HepG2 (cell line): Measurements from ENCODE around the gene DQX1. TPM values are rescaled to one million over a fixed set of nuclear protein-coding genes. Genes with fewer than 3 reads are reported as not detected.
A peak's percentile ranks its signal among the peaks of the same experiment; 100 is the strongest.

Experiments used
- CERS6 ChIP-seq: sonication (generic); formaldehyde crosslinking; IDR thresholded peaks from 2 replicates; pipeline ENCODE4 v1.5.0; 2020; ENCODE audit warnings: missing genetic modification reagents
- CSRNP1 ChIP-seq: sonication (generic); formaldehyde crosslinking; IDR thresholded peaks from 2 replicates; pipeline ENCODE4 v1.8.1; 2023; ENCODE audit warnings: mild to moderate bottlenecking, missing genetic modification reagents
- GFI1 ChIP-seq: sonication (generic); formaldehyde crosslinking; IDR thresholded peaks from 2 replicates; pipeline ENCODE4 v1.5.0; 2020; ENCODE audit warnings: missing genetic modification reagents, mild to moderate bottlenecking, borderline replicate concordance
- IKZF1 ChIP-seq: fragments of 450-650 bp; IDR thresholded peaks from 2 replicates; pipeline ENCODE4 v1.7.1; 2016
- KDM5B ChIP-seq: sonication (generic); formaldehyde crosslinking; IDR thresholded peaks from 2 replicates; pipeline ENCODE4 v1.4.0; 2020; ENCODE audit warnings: missing genetic modification reagents, mild to moderate bottlenecking, borderline replicate concordance
- MEF2D ChIP-seq: sonication (generic); formaldehyde crosslinking; IDR thresholded peaks from 2 replicates; pipeline ENCODE4 v1.5.1; 2020; ENCODE audit warnings: mild to moderate bottlenecking, missing genetic modification reagents
- MTA1 ChIP-seq: sonication (generic); formaldehyde crosslinking; IDR thresholded peaks from 2 replicates; pipeline ENCODE4 v1.4.0; 2020; ENCODE audit warnings: missing genetic modification reagents, mild to moderate bottlenecking, borderline replicate concordance
- PRPF4 ChIP-seq: fragments of 200-400 bp; formaldehyde crosslinking; IDR thresholded peaks from 2 replicates; pipeline ENCODE4 v1.6.1; 2016; ENCODE audit warnings: low read length, low read depth; ENCODE audit not compliant: poor library complexity, severe bottlenecking
- SALL2 ChIP-seq: sonication (generic); formaldehyde crosslinking; IDR thresholded peaks from 2 replicates; pipeline ENCODE4 v1.8.1; 2023; ENCODE audit warnings: mild to moderate bottlenecking, missing genetic modification reagents, inconsistent platforms
- SMAD1 ChIP-seq: sonication (generic); formaldehyde crosslinking; IDR thresholded peaks from 2 replicates; pipeline ENCODE4 v1.4.0; 2020; ENCODE audit warnings: missing genetic modification reagents, low read depth, mild to moderate bottlenecking, borderline replicate concordance
- ZNF337 ChIP-seq: sonication (generic); formaldehyde crosslinking; IDR thresholded peaks from 2 replicates; pipeline ENCODE4 v1.5.1; 2020; ENCODE audit warnings: missing genetic modification reagents, low read depth, mild to moderate bottlenecking, borderline replicate concordance
- ZNF563 ChIP-seq: sonication (generic); formaldehyde crosslinking; IDR thresholded peaks from 2 replicates; pipeline ENCODE4 v1.8.0; 2022; ENCODE audit warnings: mild to moderate bottlenecking, moderate library complexity, missing genetic modification reagents
- ZNF652 ChIP-seq: IDR thresholded peaks from 2 replicates; pipeline ENCODE4 v1.6.1; 2016; ENCODE audit warnings: low read depth, borderline replicate concordance
- ZNF709 ChIP-seq: sonication (generic); formaldehyde crosslinking; IDR thresholded peaks from 2 replicates; pipeline ENCODE4 v1.5.0; 2020; ENCODE audit warnings: mild to moderate bottlenecking, missing genetic modification reagents
- ZNF75D ChIP-seq: sonication (generic); formaldehyde crosslinking; IDR thresholded peaks from 2 replicates; pipeline ENCODE4 v1.8.1; 2023; ENCODE audit warnings: missing genetic modification reagents, mild to moderate bottlenecking, borderline replicate concordance
- ZNF788 ChIP-seq: sonication (generic); formaldehyde crosslinking; IDR thresholded peaks from 2 replicates; pipeline ENCODE4 v1.5.0; 2020; ENCODE audit warnings: mild to moderate bottlenecking, missing genetic modification reagents, borderline replicate concordance
- ZNF839 ChIP-seq: sonication (generic); formaldehyde crosslinking; IDR thresholded peaks from 2 replicates; pipeline ENCODE4 v1.4.0; 2020; ENCODE audit warnings: missing genetic modification reagents, mild to moderate bottlenecking, borderline replicate concordance
- ZSCAN31 ChIP-seq: sonication (generic); formaldehyde crosslinking; IDR thresholded peaks from 2 replicates; pipeline ENCODE4 v1.5.0; 2020; ENCODE audit warnings: low read depth, mild to moderate bottlenecking, missing genetic modification reagents
- polyA plus RNA-seq, 8 experiments: library from polyadenylated mRNA; depleted of rRNA in 3 of 8; stranded (reverse) in 7 of 8; unstranded in 1 of 8; fragments of >200 nt; fragmentation: Illumina TruSeq in 4 of 8; extraction: Trizol in 4 of 8; gene quantifications; 2 replicates each; pipeline versions ENCODE4 v1.2.1 to v1.2.3, GENCODE V29; 2011 to 2016; ENCODE audit warnings: low read depth in 4 of 8, missing spikeins in 1 of 8, mixed read lengths in 1 of 8; ENCODE audit not compliant: insufficient read depth in 1 of 8
- total RNA-seq, 5 experiments: library from RNA; depleted of rRNA; stranded (reverse); fragments of >200 nt; fragmentation: Illumina TruSeq; extraction: Trizol; gene quantifications; 2 replicates each; pipeline ENCODE4 v1.2.3, GENCODE V29; 2016; ENCODE audit warnings: low read depth in 1 of 5
- TF ChIP-seq, protein P1 (sequence below): sonication (generic); formaldehyde crosslinking; IDR thresholded peaks from 2 replicates; pipeline ENCODE4 v1.5.0; 2020; ENCODE audit warnings: missing genetic modification reagents
- TF ChIP-seq, protein P2 (sequence below): sonication (generic); formaldehyde crosslinking; IDR thresholded peaks from 2 replicates; pipeline ENCODE4 v1.8.0; 2022; ENCODE audit warnings: missing genetic modification reagents, mild to moderate bottlenecking, inconsistent platforms, borderline replicate concordance

Gene DQX1
- total and polyA plus RNA-seq, 2 of the 13 experiments (the other 11 are each of a cell fraction or from before 2014, with no cell fraction given): 27.6 to 89.8 TPM

- TF ChIP-seq ZNF337 (CRISPR knock-in tag): peak; percentile 82; the same call in 1 of the 2 replicates
- no peak for TF ChIP-seq PRPF4
- TF ChIP-seq, protein P1, sequence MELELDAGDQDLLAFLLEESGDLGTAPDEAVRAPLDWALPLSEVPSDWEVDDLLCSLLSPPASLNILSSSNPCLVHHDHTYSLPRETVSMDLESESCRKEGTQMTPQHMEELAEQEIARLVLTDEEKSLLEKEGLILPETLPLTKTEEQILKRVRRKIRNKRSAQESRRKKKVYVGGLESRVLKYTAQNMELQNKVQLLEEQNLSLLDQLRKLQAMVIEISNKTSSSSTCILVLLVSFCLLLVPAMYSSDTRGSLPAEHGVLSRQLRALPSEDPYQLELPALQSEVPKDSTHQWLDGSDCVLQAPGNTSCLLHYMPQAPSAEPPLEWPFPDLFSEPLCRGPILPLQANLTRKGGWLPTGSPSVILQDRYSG: no peak
- TF ChIP-seq SMAD1 (CRISPR knock-in tag): no peak
- peak; percentile 61; the same call in 1 of the 2 replicates for TF ChIP-seq SALL2 (CRISPR knock-in tag)
- TF ChIP-seq ZNF652: no peak
- peak; percentile 6; the same call in 1 of the 2 replicates for TF ChIP-seq MEF2D
- no peak for TF ChIP-seq IKZF1
- TF ChIP-seq ZSCAN31 (CRISPR knock-in tag): peak; percentile 88; the same call in 1 of the 2 replicates
- TF ChIP-seq ZNF788 (CRISPR knock-in tag): peak; percentile 37; the same call in 1 of the 2 replicates
- no peak; the same call in 1 of the 2 replicates for TF ChIP-seq CSRNP1 (CRISPR knock-in tag)
- no peak; the same call in 1 of the 2 replicates for TF ChIP-seq ZNF839 (CRISPR knock-in tag)
- TF ChIP-seq MTA1: peak; percentile 89; the same call in 1 of the 2 replicates
- TF ChIP-seq KDM5B (CRISPR knock-in tag): peak; percentile 86
- TF ChIP-seq, protein P2, sequence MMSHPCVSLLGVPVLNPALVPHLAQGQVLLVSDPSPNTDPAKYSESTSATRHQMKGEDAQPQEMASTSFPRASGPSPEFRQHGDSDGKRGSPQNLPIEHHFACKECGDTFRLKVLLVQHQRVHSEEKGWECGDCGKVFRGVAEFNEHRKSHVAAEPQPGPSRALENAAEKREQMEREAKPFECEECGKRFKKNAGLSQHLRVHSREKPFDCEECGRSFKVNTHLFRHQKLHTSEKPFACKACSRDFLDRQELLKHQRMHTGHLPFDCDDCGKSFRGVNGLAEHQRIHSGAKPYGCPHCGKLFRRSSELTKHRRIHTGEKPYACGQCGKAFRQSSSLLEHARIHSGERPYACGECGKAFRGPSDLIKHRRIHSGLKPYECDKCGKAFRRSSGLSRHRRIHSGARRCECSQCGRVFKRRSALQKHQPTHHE: no peak
- TF ChIP-seq CERS6 (CRISPR knock-in tag): no peak
- TF ChIP-seq ZNF563 (CRISPR knock-in tag): peak; percentile 90
- TF ChIP-seq GFI1: peak; percentile 9; the same call in 1 of the 2 replicates
- TF ChIP-seq ZNF709 (CRISPR knock-in tag): peak; percentile 92
- no peak for TF ChIP-seq ZNF75D (CRISPR knock-in tag)
Observed at GRCh38 chr2:74502720-74503505, 23.1 kb downstream of the DQX1 start (continued).
